WTC11 (cell line): Measurements from ENCODE around the gene TPSAB1. TPM values are rescaled to one million over a fixed set of nuclear protein-coding genes. Genes with fewer than 3 reads are reported as not detected.

Source experiments
- ATAC-seq: fragments of 200-7000 bp; cut with Tn5 transposase; 2 replicates; pipeline ENCODE4 v1.10.0; 2021; ENCODE audit warnings: mild to moderate bottlenecking, moderate library complexity
- CTCF ChIA-PET: fragments of 300-600 bp; sonication (Branson Sonifier 250); formaldehyde crosslinking; loops from one replicate; lab custom pipeline; 2021; ENCODE audit warnings: antibody characterized with exemption; lab: Charles Lee
- POLR2A ChIA-PET: fragments of 350-600 bp; sonication (Branson Sonifier 250); formaldehyde crosslinking; loops from one replicate; lab custom pipeline; 2021; ENCODE audit warnings: antibody characterized with exemption; lab: Charles Lee
- DNase-seq: peaks from one replicate; pipeline ENCODE4 v3.0.0; 2021; ENCODE audit warnings: low spot score
- H3K27ac Mint-ChIP-seq: 2 replicates; pipeline ENCODE4 v1.8.0; 2021; ENCODE audit warnings: mixed read lengths
- H3K27me3 Mint-ChIP-seq: 2 replicates; pipeline ENCODE4 v1.8.0; 2021; ENCODE audit warnings: low read depth, mild to moderate bottlenecking, moderate library complexity, mixed read lengths
- H3K36me3 Mint-ChIP-seq: 2 replicates; pipeline ENCODE4 v1.8.0; 2021; ENCODE audit warnings: mixed read lengths
- H3K4me1 Mint-ChIP-seq: 2 replicates; pipeline ENCODE4 v1.8.0; 2022; ENCODE audit warnings: mixed read lengths
- H3K4me3 Mint-ChIP-seq: 2 replicates; pipeline ENCODE4 v1.8.0; 2021; ENCODE audit warnings: mild to moderate bottlenecking, moderate library complexity, mixed read lengths
- H3K9me3 Mint-ChIP-seq: 2 replicates; pipeline ENCODE4 v1.8.0; 2021; ENCODE audit warnings: mixed read lengths
- ARID4B ChIP-seq: sonication (generic); formaldehyde crosslinking; IDR thresholded peaks from 2 replicates; pipeline ENCODE4 v1.8.0; 2023; ENCODE audit warnings: missing genetic modification reagents, mild to moderate bottlenecking, borderline replicate concordance
- ATF2 ChIP-seq: sonication (generic); formaldehyde crosslinking; IDR thresholded peaks from 2 replicates; pipeline ENCODE4 v1.8.1; 2022; ENCODE audit warnings: low read depth, missing genetic modification reagents, borderline replicate concordance
- ATF3 ChIP-seq: sonication (generic); formaldehyde crosslinking; conservative IDR thresholded peaks from 2 replicates; pipeline ENCODE4 v1.8.1; 2022; ENCODE audit warnings: mild to moderate bottlenecking, missing genetic modification reagents
- CREM ChIP-seq: sonication (generic); formaldehyde crosslinking; IDR thresholded peaks from 2 replicates; pipeline ENCODE4 v1.8.1; 2022; ENCODE audit warnings: mild to moderate bottlenecking, missing genetic modification reagents, moderate library complexity
- E2F1 ChIP-seq: sonication (generic); formaldehyde crosslinking; IDR thresholded peaks from 2 replicates; pipeline ENCODE4 v1.8.0; 2022; ENCODE audit warnings: mild to moderate bottlenecking, missing genetic modification reagents
- E2F4 ChIP-seq: sonication (generic); formaldehyde crosslinking; IDR thresholded peaks from 2 replicates; pipeline ENCODE4 v1.8.1; 2022; ENCODE audit warnings: low read depth, mild to moderate bottlenecking, moderate library complexity, missing genetic modification reagents, borderline replicate concordance
- E2F5 ChIP-seq: sonication (generic); formaldehyde crosslinking; IDR thresholded peaks from 2 replicates; pipeline ENCODE4 v1.8.1; 2022; ENCODE audit warnings: mild to moderate bottlenecking, moderate library complexity, missing genetic modification reagents
- ERG ChIP-seq: fragments of 250-450 bp; sonication (Bioruptor Pico); IDR thresholded peaks from 2 replicates; pipeline ENCODE4 v1.8.0; 2021; ENCODE audit warnings: mild to moderate bottlenecking
- HMGA2 ChIP-seq: fragments of 250-450 bp; sonication (Bioruptor Pico); IDR thresholded peaks from 2 replicates; pipeline ENCODE4 v1.4.0; 2021; ENCODE audit warnings: mild to moderate bottlenecking, moderate library complexity
- JAZF1 ChIP-seq: fragments of 250-450 bp; sonication (Bioruptor Pico); IDR thresholded peaks from 2 replicates; pipeline ENCODE4 v1.9.0; 2021; ENCODE audit warnings: moderate library complexity, mild to moderate bottlenecking, inconsistent platforms
- JUN ChIP-seq: sonication (generic); formaldehyde crosslinking; IDR thresholded peaks from 2 replicates; pipeline ENCODE4 v1.8.0; 2023; ENCODE audit warnings: mild to moderate bottlenecking, missing genetic modification reagents
- MAX ChIP-seq: sonication (generic); formaldehyde crosslinking; IDR thresholded peaks from 2 replicates; pipeline ENCODE4 v1.8.0; 2022; ENCODE audit warnings: mild to moderate bottlenecking, missing genetic modification reagents
- NR1H2 ChIP-seq: sonication (generic); formaldehyde crosslinking; IDR thresholded peaks from 2 replicates; pipeline ENCODE4 v1.9.0; 2021; ENCODE audit warnings: mild to moderate bottlenecking, moderate library complexity, missing genetic modification reagents
- SMAD4 ChIP-seq: sonication (generic); formaldehyde crosslinking; IDR thresholded peaks from 2 replicates; pipeline ENCODE4 v1.8.0; 2022; ENCODE audit warnings: mild to moderate bottlenecking, missing genetic modification reagents
- USF2 ChIP-seq: sonication (generic); formaldehyde crosslinking; IDR thresholded peaks from 2 replicates; pipeline ENCODE4 v1.8.1; 2023; ENCODE audit warnings: mild to moderate bottlenecking, missing genetic modification reagents, moderate library complexity
- ZBTB21 ChIP-seq: sonication (generic); formaldehyde crosslinking; IDR thresholded peaks from 2 replicates; pipeline ENCODE4 v1.8.1; 2023; ENCODE audit warnings: mild to moderate bottlenecking, missing genetic modification reagents, borderline replicate concordance
- ZNF416 ChIP-seq: fragments of 250-450 bp; sonication (Bioruptor Pico); IDR thresholded peaks from 2 replicates; pipeline ENCODE4 v1.9.0; 2021; ENCODE audit warnings: mild to moderate bottlenecking, inconsistent platforms
- total RNA-seq: library from RNA; stranded (reverse); gene quantifications from 3 replicates; pipeline ENCODE4 v1.2.3, GENCODE V29; 2021

The TPSAB1 gene
- total RNA-seq, 1 experiment from 2014 or later = not detected

- peaks cover 10% of the 10 kb centered on the region for H3K4me1 Mint-ChIP-seq
- H3K36me3 Mint-ChIP-seq = no peaks in the 10 kb centered on the region
- no peak overlapping the region for H3K4me3 Mint-ChIP-seq
- no peak for DNase-seq
- CTCF ChIA-PET = no interaction called here
- ATAC-seq = no peak; the same call in 1 of the 2 replicates
- POLR2A ChIA-PET = no interaction called here
- peaks cover 13% of the 10 kb centered on the region for H3K27me3 Mint-ChIP-seq
- no peak overlapping the region for H3K27ac Mint-ChIP-seq
- no peaks in the 10 kb centered on the region for H3K9me3 Mint-ChIP-seq
- TF ChIP-seq CREM (CRISPR knock-in tag) = no peak
These were observed 41.9 kb downstream of the TPSAB1 start for GRCh38 chr16:1282324-1282973.

GRCh38 chr16:1283296-1283695 is 42.8 kb downstream of the TPSAB1 start:
- Mint-ChIP-seq H3K9me3 (no peaks in the 10 kb centered on the region), H3K27ac (no peak overlapping the region), H3K4me1 (peaks cover 7% of the 10 kb centered on the region), H3K4me3 (no peak overlapping the region), H3K36me3 (no peaks in the 10 kb centered on the region), H3K27me3 (peaks cover 21% of the 10 kb centered on the region)
- DNase-seq (no peak), ATAC-seq (no peak)
- CTCF ChIA-PET = interaction anchor here (1.1 kb wide), 1 partner anchor 14 kb away, joined by 3 read pairs; no protein-coding TSS in a partner anchor
- POLR2A ChIA-PET = no interaction called here
- TF ChIP-seq NR1H2 (no peak), ERG (no peak), ZNF416 (CRISPR knock-in tag) (no peak), ZBTB21 (CRISPR knock-in tag) (no peak), ARID4B (CRISPR knock-in tag) (no peak), JUN (CRISPR knock-in tag) (no peak), E2F5 (CRISPR knock-in tag) (no peak), USF2 (CRISPR knock-in tag) (no peak), E2F4 (no peak), MAX (CRISPR knock-in tag) (no peak), JAZF1 (CRISPR knock-in tag) (no peak), ATF2 (CRISPR knock-in tag) (no peak), E2F1 (CRISPR knock-in tag) (no peak), SMAD4 (CRISPR knock-in tag) (no peak), HMGA2 (CRISPR knock-in tag) (no peak), ATF3 (CRISPR knock-in tag) (no peak)
